HK-2 (cell line): ENCODE data around the gene LRRN3.

Experiments
- DNase-seq: peaks from one replicate; pipeline ENCODE4 v3.0.0-alpha.2; 2018; ENCODE audit not compliant: unreplicated experiment

LRRN3 gene

GRCh38 chr7:111107579-111107978 lies 16.7 kb downstream of the LRRN3 start:
- DNase-seq = no peak

GRCh38 chr7:111108000-111108399 lies 17.1 kb downstream of the LRRN3 start:
- no peak for DNase-seq

- DNase-seq = no peak
Observed at GRCh38 chr7:111108496-111108895, 17.6 kb downstream of the LRRN3 start.

- DNase-seq = no peak
Observed at GRCh38 chr7:111112439-111112838, 21.5 kb downstream of the LRRN3 start.

- DNase-seq = no peak
Observed at GRCh38 chr7:111113263-111114017, 22.5 kb downstream of the LRRN3 start.

GRCh38 chr7:111115966-111116365 lies 25.0 kb downstream of the LRRN3 start:
- DNase-seq = no peak

- DNase-seq = no peak
Observed at GRCh38 chr7:111126987-111127386, 36.1 kb downstream of the LRRN3 start.

- no peak for DNase-seq
Observed at GRCh38 chr7:111129435-111129834, 38.5 kb downstream of the LRRN3 start.

GRCh38 chr7:111132833-111133232 lies 41.9 kb downstream of the LRRN3 start:
- DNase-seq = no peak

GRCh38 chr7:111137296-111138192 lies 46.6 kb downstream of the LRRN3 start:
- DNase-seq = no peak

- peak; percentile 4 for DNase-seq
Observed at GRCh38 chr7:111138193-111138569, 47.3 kb downstream of the LRRN3 start.

GRCh38 chr7:111138586-111138985 lies 47.7 kb downstream of the LRRN3 start:
- DNase-seq = no peak

- no peak for DNase-seq
Observed at GRCh38 chr7:111140091-111140865, 49.4 kb downstream of the LRRN3 start.

- DNase-seq = no peak
Observed at GRCh38 chr7:111145472-111145871, 54.5 kb downstream of the LRRN3 start.

GRCh38 chr7:111146136-111146535 lies 55.2 kb downstream of the LRRN3 start:
- DNase-seq = no peak

- DNase-seq = no peak
Observed at GRCh38 chr7:111147708-111148533, 57.0 kb downstream of the LRRN3 start.

- DNase-seq = no peak
Observed at GRCh38 chr7:111150709-111151108, 59.8 kb downstream of the LRRN3 start.

- no peak for DNase-seq
Observed at GRCh38 chr7:111159426-111159825, 68.5 kb downstream of the LRRN3 start.

- DNase-seq = no peak
Observed at GRCh38 chr7:111160297-111160696, 69.4 kb downstream of the LRRN3 start.

GRCh38 chr7:111162692-111163091 lies 71.8 kb downstream of the LRRN3 start:
- no peak for DNase-seq

GRCh38 chr7:111164442-111164841 lies 73.5 kb downstream of the LRRN3 start:
- no peak for DNase-seq
